HEK293 (cell line): Measurements from ENCODE around the gene PAX3.
A peak's percentile ranks its signal among the peaks of the same experiment; 100 is the strongest.

ENCODE experiments used
- CTCF ChIA-PET: fragments of 350-600 bp; formaldehyde crosslinking; extraction: SDS; loops from one replicate; lab custom pipeline; 2021; ENCODE audit warnings: antibody characterized with exemption; lab: Yijun Ruan, JAX
- POLR2A ChIA-PET: fragments of 300-600 bp; formaldehyde crosslinking; extraction: SDS; loops from one replicate; lab custom pipeline; 2020; ENCODE audit warnings: antibody characterized with exemption, inconsistent platforms; lab: Yijun Ruan, JAX
- H3K27ac ChIP-seq: fragments of 200-500 bp; sonication (Bioruptor generic); 2 replicates; pipeline ENCODE4 v1.5.1; 2014; ENCODE audit warnings: low read depth, low read length, control low read depth, inconsistent platforms; ENCODE audit errors: extremely low read depth
- H3K36me3 ChIP-seq, 2 experiments: fragments of 200-500 bp in 1 of 2; sonication (Bioruptor generic) in 1 of 2; 1 replicate in 1 of 2; 2 replicates in 1 of 2; pipeline ENCODE4 v1.5.1; 2014 to 2017; ENCODE audit warnings: inconsistent platforms in 2 of 2, low read length in 2 of 2; ENCODE audit not compliant: control insufficient read depth in 2 of 2, insufficient read depth in 1 of 2
- H3K4me1 ChIP-seq: fragments of 200-500 bp; sonication (Bioruptor generic); 2 replicates; pipeline ENCODE4 v1.5.1; 2014; ENCODE audit warnings: mild to moderate bottlenecking, low read length, inconsistent platforms; ENCODE audit not compliant: control insufficient read depth, insufficient read depth
- H3K4me3 ChIP-seq: 2 replicates; pipeline ENCODE4 v1.5.1; 2011; ENCODE audit warnings: low read depth, mild to moderate bottlenecking, control low read depth, low read length, moderate library complexity
- H3K9me3 ChIP-seq: fragments of 200-500 bp; sonication (Bioruptor generic); 2 replicates; pipeline ENCODE4 v1.5.1; 2014; ENCODE audit warnings: low read depth, low read length, inconsistent platforms; ENCODE audit not compliant: control insufficient read depth, insufficient read depth
- GLIS1 ChIP-seq: fragments of 450-650 bp; formaldehyde crosslinking; IDR thresholded peaks from 2 replicates; pipeline ENCODE4 v1.5.1; 2016; ENCODE audit warnings: missing biosample characterization, missing genetic modification characterization
- GLIS2 ChIP-seq: fragments of 450-650 bp; formaldehyde crosslinking; IDR thresholded peaks from 2 replicates; pipeline ENCODE4 v1.5.1; 2016; ENCODE audit warnings: missing biosample characterization, missing genetic modification characterization
- KLF16 ChIP-seq: fragments of 450-650 bp; formaldehyde crosslinking; IDR thresholded peaks from 2 replicates; pipeline ENCODE4 v1.5.1; 2017; ENCODE audit warnings: missing biosample characterization, missing genetic modification characterization
- KLF9 ChIP-seq: fragments of 450-650 bp; formaldehyde crosslinking; IDR thresholded peaks from 2 replicates; pipeline ENCODE4 v1.5.1; 2016; ENCODE audit warnings: missing biosample characterization, missing genetic modification characterization, low read depth
- PBX3 ChIP-seq: sonication (generic); formaldehyde crosslinking; IDR thresholded peaks from 2 replicates; pipeline ENCODE4 v1.8.1; 2022; ENCODE audit warnings: mild to moderate bottlenecking, moderate library complexity, missing genetic modification reagents
- PRDM4 ChIP-seq: fragments of 450-650 bp; formaldehyde crosslinking; IDR thresholded peaks from 2 replicates; pipeline ENCODE4 v1.5.1; 2017; ENCODE audit warnings: missing biosample characterization, missing genetic modification characterization
- SP3 ChIP-seq: fragments of 450-650 bp; formaldehyde crosslinking; IDR thresholded peaks from 2 replicates; pipeline ENCODE4 v1.5.1; 2016; ENCODE audit warnings: missing biosample characterization, missing genetic modification characterization
- SP7 ChIP-seq: fragments of 450-650 bp; formaldehyde crosslinking; IDR thresholded peaks from 2 replicates; pipeline ENCODE4 v1.5.1; 2016; ENCODE audit warnings: missing biosample characterization, missing genetic modification characterization
- ZBTB8A ChIP-seq: fragments of 450-650 bp; formaldehyde crosslinking; IDR thresholded peaks from 2 replicates; pipeline ENCODE4 v1.5.1; 2016; ENCODE audit warnings: missing biosample characterization, missing genetic modification characterization
- ZFP41 ChIP-seq: fragments of 450-650 bp; formaldehyde crosslinking; IDR thresholded peaks from 2 replicates; pipeline ENCODE4 v1.5.1; 2016; ENCODE audit warnings: missing biosample characterization, missing genetic modification characterization, borderline replicate concordance
- ZNF10 ChIP-seq: fragments of 450-650 bp; formaldehyde crosslinking; IDR thresholded peaks from 2 replicates; pipeline ENCODE4 v1.5.1; 2017; ENCODE audit warnings: missing biosample characterization, missing genetic modification characterization
- ZNF202 ChIP-seq: fragments of 450-650 bp; formaldehyde crosslinking; IDR thresholded peaks from 2 replicates; pipeline ENCODE4 v1.5.1; 2016; ENCODE audit warnings: missing biosample characterization, missing genetic modification characterization, borderline replicate concordance
- ZNF211 ChIP-seq: fragments of 450-650 bp; formaldehyde crosslinking; IDR thresholded peaks from 2 replicates; pipeline ENCODE4 v1.5.1; 2016; ENCODE audit warnings: low read depth, missing biosample characterization, missing genetic modification characterization
- ZNF23 ChIP-seq: fragments of 450-650 bp; formaldehyde crosslinking; IDR thresholded peaks from 2 replicates; pipeline ENCODE4 v1.5.1; 2016; ENCODE audit warnings: missing biosample characterization, missing genetic modification characterization, borderline replicate concordance
- ZNF24 ChIP-seq: fragments of 450-650 bp; formaldehyde crosslinking; IDR thresholded peaks from 2 replicates; pipeline ENCODE4 v1.5.1; 2016; ENCODE audit warnings: missing biosample characterization, missing genetic modification characterization
- ZNF341 ChIP-seq: fragments of 450-650 bp; formaldehyde crosslinking; IDR thresholded peaks from 2 replicates; pipeline ENCODE4; 2016; ENCODE audit warnings: low read depth, missing biosample characterization, missing genetic modification characterization
- ZNF394 ChIP-seq: fragments of 450-650 bp; formaldehyde crosslinking; IDR thresholded peaks from 2 replicates; pipeline ENCODE4 v1.5.1; 2016; ENCODE audit warnings: missing biosample characterization, missing genetic modification characterization, mild to moderate bottlenecking, moderate library complexity, borderline replicate concordance
- ZNF449 ChIP-seq: fragments of 450-650 bp; formaldehyde crosslinking; IDR thresholded peaks from 2 replicates; pipeline ENCODE4 v1.5.1; 2017; ENCODE audit warnings: missing biosample characterization, mild to moderate bottlenecking, missing genetic modification characterization, moderate library complexity
- ZNF600 ChIP-seq: fragments of 450-650 bp; formaldehyde crosslinking; IDR thresholded peaks from 2 replicates; pipeline ENCODE4 v1.5.1; 2016; ENCODE audit warnings: missing biosample characterization, missing genetic modification characterization
- ZNF704 ChIP-seq: fragments of 450-650 bp; formaldehyde crosslinking; IDR thresholded peaks from 2 replicates; pipeline ENCODE4 v1.5.1; 2016; ENCODE audit warnings: missing biosample characterization, missing genetic modification characterization
- ZSCAN18 ChIP-seq: fragments of 450-650 bp; formaldehyde crosslinking; IDR thresholded peaks from 2 replicates; pipeline ENCODE4 v1.5.1; 2016; ENCODE audit warnings: missing biosample characterization, missing genetic modification characterization
- ZXDB ChIP-seq: fragments of 450-650 bp; formaldehyde crosslinking; IDR thresholded peaks from 2 replicates; pipeline ENCODE4 v1.5.1; 2016; ENCODE audit warnings: missing biosample characterization, missing genetic modification characterization

PAX3 gene

GRCh38 chr2:222320436-222321395, 21.9 kb upstream of the PAX3 start:
- no peak for TF ChIP-seq ZNF704
- TF ChIP-seq KLF16 (tag by site-specific recombination) = no peak
- 0 out of 2 replicates have a peak, but pooled peaks have one; percentile 3 for TF ChIP-seq ZNF202 (tag by site-specific recombination)
- TF ChIP-seq PRDM4 (tag by site-specific recombination) = peak; percentile 91
- no peak for TF ChIP-seq ZNF23 (tag by site-specific recombination)
- Histone ChIP-seq H3K27ac (peak overlapping the region; percentile 95; the same call in 1 of the 2 replicates), H3K4me3 (peak overlapping the region; percentile 51), H3K36me3 (no peaks in the 10 kb centered on the region; a peak in 1 of 3 replicates), H3K9me3 (no peaks in the 10 kb centered on the region), H3K4me1 (peaks cover 2% of the 10 kb centered on the region; the same call in 1 of the 2 replicates)
- ChIA-PET POLR2A (interaction anchor here (0.6 to 1.5 kb wide), 2 partner anchors 22 to 240 kb away, joined by 4 to 9 read pairs; partner anchors contain the start of gene PAX3), CTCF (interaction anchor here (0.7 to 1.4 kb wide), 4 partner anchors 16 to 242 kb away, joined by 3 read pairs; no protein-coding TSS in a partner anchor)

GRCh38 chr2:222319586-222320435, 21.0 kb upstream of the PAX3 start:
- H3K9me3 ChIP-seq = no peaks in the 10 kb centered on the region
- peak overlapping the region; percentile 95 for H3K27ac ChIP-seq
- H3K36me3 ChIP-seq = no peaks in the 10 kb centered on the region
- H3K4me1 ChIP-seq = peaks cover 2% of the 10 kb centered on the region; the same call in 1 of the 2 replicates
- H3K4me3 ChIP-seq = peak overlapping the region; percentile 51
- ChIA-PET CTCF (interaction anchor here (0.6 to 3.1 kb wide), 5 partner anchors 17 to 241 kb away, joined by 3 to 29 read pairs (median 3); no protein-coding TSS in a partner anchor), POLR2A (interaction anchor here (0.6 to 1.5 kb wide), 4 partner anchors 18 to 323 kb away, joined by 3 to 9 read pairs (median 4); partner anchors contain the start of gene PAX3)
- TF ChIP-seq KLF9 (tag by site-specific recombination) (peak; percentile 52), PBX3 (CRISPR knock-in tag) (no peak), GLIS2 (tag by site-specific recombination) (peak; percentile 83), ZNF449 (tag by site-specific recombination) (0 out of 2 replicates have a peak, but pooled peaks have one; percentile 19), SP7 (tag by site-specific recombination) (peak; percentile 42; the same call in 1 of the 2 replicates), GLIS1 (tag by site-specific recombination) (peak; percentile 16; the same call in 1 of the 2 replicates), ZSCAN18 (tag by site-specific recombination) (no peak), ZNF341 (tag by site-specific recombination) (peak; percentile 74), ZFP41 (tag by site-specific recombination) (no peak), ZNF394 (tag by site-specific recombination) (no peak), SP3 (tag by site-specific recombination) (peak; percentile 58), ZNF211 (no peak), KLF16 (tag by site-specific recombination) (peak; percentile 40; the same call in 1 of the 2 replicates), ZNF10 (0 out of 2 replicates have a peak, but pooled peaks have one; percentile 55), ZNF24 (tag by site-specific recombination) (0 out of 2 replicates have a peak, but pooled peaks have one; percentile 21), ZNF600 (peak; percentile 57), ZXDB (tag by site-specific recombination) (0 out of 2 replicates have a peak, but pooled peaks have one; percentile 26), ZBTB8A (peak; percentile 86)
